ENCODE data around the gene LYPD6B.

Gene LYPD6B

GRCh38 chr2:149044500-149044899, 6.0 kb downstream of the LYPD6B start:
- no peak for DNase-seq

GRCh38 chr2:149047118-149047517, 8.6 kb downstream of the LYPD6B start:
- DNase-seq: no peak

GRCh38 chr2:149049142-149049541, 10.6 kb downstream of the LYPD6B start:
- no peak for DNase-seq

GRCh38 chr2:149050188-149050587, 11.7 kb downstream of the LYPD6B start:
- no peak for DNase-seq

- DNase-seq: no peak
These were observed 17.3 kb downstream of the LYPD6B start for GRCh38 chr2:149055751-149056150.

- DNase-seq: no peak
These were observed 18.2 kb downstream of the LYPD6B start for GRCh38 chr2:149056541-149057255.

GRCh38 chr2:149057401-149057800, 18.9 kb downstream of the LYPD6B start:
- no peak for DNase-seq

- no peak for DNase-seq
These were observed 20.4 kb downstream of the LYPD6B start for GRCh38 chr2:149058936-149059335.

- no peak for DNase-seq
These were observed 21.3 kb downstream of the LYPD6B start for GRCh38 chr2:149059822-149060221.

GRCh38 chr2:149061133-149061745, 22.7 kb downstream of the LYPD6B start:
- DNase-seq: no peak

- no peak for DNase-seq
These were observed 24.0 kb downstream of the LYPD6B start for GRCh38 chr2:149062531-149062930.

GRCh38 chr2:149063177-149063576, 24.7 kb downstream of the LYPD6B start:
- no peak for DNase-seq

GRCh38 chr2:149064365-149064841, 25.9 kb downstream of the LYPD6B start:
- peak; percentile 17 for DNase-seq

GRCh38 chr2:149064856-149065630, 26.5 kb downstream of the LYPD6B start:
- DNase-seq: no peak

GRCh38 chr2:149068225-149068995, 29.9 kb downstream of the LYPD6B start:
- no peak for DNase-seq

- DNase-seq: no peak
These were observed 30.7 kb downstream of the LYPD6B start for GRCh38 chr2:149068996-149069888.

GRCh38 chr2:149070681-149071320, 32.3 kb downstream of the LYPD6B start:
- DNase-seq: peak; percentile 60

GRCh38 chr2:149075105-149075504, 36.6 kb downstream of the LYPD6B start:
- DNase-seq: no peak

- no peak for DNase-seq
These were observed 37.4 kb downstream of the LYPD6B start for GRCh38 chr2:149075853-149076252.

- DNase-seq: no peak
These were observed 38.4 kb downstream of the LYPD6B start for GRCh38 chr2:149076863-149077412.

- DNase-seq: no peak
These were observed 39.4 kb downstream of the LYPD6B start for GRCh38 chr2:149077861-149078260.

Data from NCI-H748 treated with DMSO at 0.1 percent for 48 hours (cell line).